Head of caudate nucleus (tissue), 42 donors: ENCODE results near the gene PMFBP1.

ENCODE experiments used
- DNase-seq, 42 donors: peaks; one replicate each; pipeline versions ENCODE4 v3.0.0 to v3.0.0-alpha.2; 2020 to 2021; ENCODE audit warnings: mixed read lengths in 7 of 42
- intact Hi-C: fragments of 100-400 bp; cut with DNase I; formaldehyde crosslinking; loops from one replicate; pipeline ENCODE4 v1.15.0; 2022

Gene PMFBP1

DNA sequence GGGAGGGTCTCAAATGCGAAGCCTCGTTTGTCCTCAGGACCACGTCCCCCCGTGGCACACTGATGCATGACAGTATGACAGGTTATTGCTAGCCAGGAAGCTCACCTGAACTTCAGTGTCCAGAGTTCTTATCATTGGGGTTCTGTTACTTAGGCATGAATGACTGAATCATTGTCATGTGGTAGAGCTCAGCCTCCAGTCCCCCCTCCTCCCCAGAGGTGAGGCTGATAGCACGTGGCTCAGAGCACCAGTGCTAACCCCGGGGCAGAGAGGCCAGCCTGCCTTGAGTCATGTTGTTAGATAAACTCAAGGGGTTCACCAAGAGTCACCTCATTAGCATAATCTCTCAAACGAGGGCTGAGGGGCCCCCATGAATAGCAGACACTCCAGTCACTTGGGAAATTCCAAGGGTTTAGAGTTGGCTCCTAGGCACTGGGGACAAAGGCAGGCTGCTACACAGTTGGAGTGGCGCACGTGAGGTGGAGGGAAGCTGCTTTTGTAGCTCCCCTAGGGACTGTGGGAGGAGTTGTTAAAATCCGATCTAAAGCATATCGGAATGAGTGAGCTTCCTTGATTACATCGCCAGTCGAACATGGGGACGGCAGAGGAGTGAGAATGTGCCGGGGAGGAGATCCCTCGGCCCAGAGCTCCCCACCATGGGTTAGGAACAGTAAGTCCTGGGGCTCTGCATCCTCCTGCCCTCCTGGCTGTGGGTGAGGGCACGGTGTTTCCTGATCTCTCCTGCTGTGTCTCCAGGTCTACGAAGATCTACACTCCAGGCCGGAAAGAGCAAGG, 60.1 kb downstream of the PMFBP1 start:
- intact Hi-C loops = no loop called here
- DNase-seq = peak in 1 of 42 donors; percentile 23

DNA sequence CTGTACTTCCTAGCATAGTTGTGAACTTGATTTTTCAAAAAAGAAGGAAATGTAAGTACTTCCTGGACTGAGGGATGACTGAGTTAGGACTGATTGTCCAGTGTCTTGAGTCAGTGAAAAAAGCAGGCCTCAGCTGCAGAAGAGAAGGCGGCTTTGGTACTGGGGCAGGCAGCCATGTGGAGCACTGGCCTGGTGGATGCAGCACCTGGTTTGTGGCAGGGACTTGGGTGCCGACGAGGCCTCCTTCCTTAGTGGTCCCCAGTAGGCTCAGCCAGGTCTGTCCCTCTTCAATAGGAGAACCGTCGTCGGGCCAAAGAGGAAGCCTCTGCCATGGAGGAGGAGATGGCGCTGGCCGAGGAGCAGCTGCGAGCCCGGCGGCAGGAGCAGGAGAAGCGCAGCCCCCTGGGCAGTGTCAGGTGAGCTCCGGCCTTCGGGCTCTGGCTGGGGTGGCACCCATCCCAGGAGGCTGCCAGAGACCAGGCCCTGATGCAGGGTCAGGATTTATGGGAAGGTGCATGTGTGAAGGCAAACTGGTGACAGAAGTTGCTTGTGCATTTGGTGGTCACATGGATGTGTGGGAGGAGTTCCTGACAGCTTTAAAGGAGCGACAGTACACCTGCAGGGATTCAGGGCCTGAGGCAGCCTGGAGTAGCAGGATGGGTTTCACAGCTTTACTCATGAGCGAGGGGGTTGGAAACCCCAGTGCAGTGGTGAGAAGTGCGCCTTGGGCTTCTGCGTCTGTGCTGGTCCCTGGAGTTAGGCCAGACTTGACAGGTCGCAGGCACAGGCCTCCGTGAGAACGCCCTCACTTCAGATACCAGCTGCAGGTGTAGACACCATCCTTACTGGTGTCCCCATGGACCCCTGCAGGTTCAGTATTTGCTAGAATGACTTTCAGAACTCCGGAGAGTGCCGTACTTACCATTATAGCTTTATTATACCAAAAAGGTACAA, 61.0 kb downstream of the PMFBP1 start:
- no peak for DNase-seq
- intact Hi-C loops = no loop called here

DNA sequence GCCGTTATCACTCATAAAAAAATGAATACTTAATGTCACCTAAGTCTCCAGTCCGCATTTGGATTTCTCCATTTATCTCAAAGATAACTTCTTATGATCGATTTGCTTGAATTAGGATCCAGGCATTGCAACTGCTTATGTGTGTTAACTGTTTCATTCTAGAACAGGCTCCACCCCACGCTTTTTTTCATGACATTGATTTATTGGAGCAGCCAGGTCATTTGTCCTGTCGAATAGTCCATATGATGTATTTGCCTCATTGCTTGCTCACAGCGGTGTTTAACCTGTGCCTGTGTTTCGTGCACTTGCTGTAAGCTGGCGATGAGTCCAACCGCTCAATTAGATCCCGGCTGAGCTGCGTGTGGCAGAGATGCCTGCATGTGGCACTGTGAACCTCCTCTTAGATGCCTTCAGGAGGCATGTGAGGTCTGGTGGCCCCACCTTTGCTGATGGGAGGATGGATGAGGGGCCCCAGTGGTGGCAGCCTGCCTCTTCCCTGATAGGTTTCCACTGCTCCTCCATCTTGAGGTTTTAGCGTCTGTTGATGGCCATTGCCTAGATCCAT, 61.9 kb downstream of the PMFBP1 start:
- intact Hi-C loops = no loop called here
- DNase-seq = no peak

DNA sequence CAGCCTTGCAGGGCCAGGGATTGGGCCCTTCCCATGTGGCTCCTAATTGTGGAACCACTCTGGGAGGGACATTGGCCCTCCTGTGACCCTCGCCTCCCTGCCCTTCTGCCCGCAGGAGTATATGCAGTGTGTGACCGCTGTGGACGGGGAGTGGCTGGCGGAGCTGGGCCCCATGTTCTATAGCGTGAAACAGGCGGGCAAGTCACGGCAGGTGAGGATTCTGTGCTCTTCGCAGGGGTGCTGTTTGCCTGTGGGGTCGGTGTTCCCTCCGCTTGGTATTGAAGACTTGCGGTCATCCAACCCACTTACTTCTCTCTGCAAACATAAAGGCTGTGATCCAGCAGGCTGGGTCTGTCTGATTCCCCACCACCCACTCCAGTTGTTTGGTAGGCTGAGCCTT, 62.7 kb downstream of the PMFBP1 start:
- intact Hi-C loops = no loop called here
- no peak for DNase-seq

DNA sequence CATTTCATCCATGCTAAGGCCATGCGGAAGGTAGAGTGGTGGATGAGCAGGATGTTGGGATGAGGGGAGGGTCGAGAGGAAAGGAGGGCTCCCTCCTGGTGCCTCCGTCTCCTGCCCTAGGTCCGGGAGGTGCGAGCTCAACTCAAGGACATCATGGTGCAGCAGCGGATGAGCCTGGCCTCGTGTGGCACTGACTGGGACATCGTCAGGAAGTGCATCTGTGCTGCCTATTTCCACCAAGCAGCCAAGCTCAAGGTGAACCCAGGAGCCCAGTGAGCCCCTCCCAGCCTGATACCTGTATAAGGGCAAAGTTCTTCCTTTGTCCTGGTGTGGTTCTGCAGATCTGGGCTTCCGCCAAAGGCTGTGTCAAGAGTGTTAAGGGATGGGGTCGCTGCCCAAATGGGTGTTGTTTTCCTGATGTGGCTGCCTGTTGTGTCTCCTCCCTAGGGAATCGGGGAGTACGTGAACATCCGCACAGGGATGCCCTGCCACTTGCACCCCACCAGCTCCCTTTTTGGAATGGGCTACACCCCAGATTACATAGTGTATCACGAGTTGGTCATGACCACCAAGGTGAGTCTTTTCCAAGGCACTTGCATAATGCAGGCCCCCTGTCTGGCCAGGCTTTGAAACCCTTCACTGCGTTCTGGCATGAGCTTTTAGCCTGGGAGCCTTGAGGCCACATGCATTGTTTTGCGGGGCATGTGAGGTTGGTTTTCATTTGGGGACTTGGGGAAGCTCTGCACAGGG, 63.4 kb downstream of the PMFBP1 start:
- intact Hi-C loops = no loop called here
- DNase-seq = no peak

DNA sequence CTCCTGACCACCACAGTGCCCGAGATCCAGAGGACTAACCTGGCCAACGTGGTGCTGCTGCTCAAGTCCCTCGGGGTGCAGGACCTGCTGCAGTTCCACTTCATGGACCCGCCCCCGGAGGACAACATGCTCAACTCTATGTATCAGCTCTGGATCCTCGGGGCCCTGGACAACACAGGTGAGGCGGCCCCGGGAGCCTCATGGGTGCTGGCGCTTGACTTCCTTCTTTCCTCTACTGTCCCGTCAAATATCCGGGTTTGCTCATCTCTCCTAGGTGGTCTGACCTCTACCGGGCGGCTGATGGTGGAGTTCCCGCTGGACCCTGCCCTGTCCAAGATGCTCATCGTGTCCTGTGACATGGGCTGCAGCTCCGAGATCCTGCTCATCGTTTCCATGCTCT, 64.6 kb downstream of the PMFBP1 start:
- intact Hi-C loops = no loop called here
- peak in 1 of 42 donors; percentile 15 for DNase-seq

DNA sequence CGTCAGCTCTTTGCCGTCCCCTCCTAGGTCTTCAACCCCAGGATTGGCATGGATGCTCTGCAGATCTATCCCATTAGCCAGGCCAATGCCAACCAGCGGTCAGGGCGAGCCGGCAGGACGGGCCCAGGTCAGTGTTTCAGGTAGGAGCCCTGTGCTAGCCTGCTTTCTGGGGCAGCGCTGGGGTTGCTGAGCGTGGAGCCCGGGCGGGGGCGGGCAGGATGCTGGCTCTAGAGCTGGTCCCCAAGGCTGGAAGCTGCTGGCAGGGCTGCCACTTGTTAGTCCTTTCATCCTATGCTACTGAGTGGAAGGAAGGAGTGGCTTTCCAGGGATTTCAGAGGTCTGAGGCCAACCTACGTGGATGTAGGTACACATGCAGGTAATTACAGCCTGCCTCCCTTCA, 66.0 kb downstream of the PMFBP1 start:
- DNase-seq = no peak
- intact Hi-C loops = no loop called here

DNA sequence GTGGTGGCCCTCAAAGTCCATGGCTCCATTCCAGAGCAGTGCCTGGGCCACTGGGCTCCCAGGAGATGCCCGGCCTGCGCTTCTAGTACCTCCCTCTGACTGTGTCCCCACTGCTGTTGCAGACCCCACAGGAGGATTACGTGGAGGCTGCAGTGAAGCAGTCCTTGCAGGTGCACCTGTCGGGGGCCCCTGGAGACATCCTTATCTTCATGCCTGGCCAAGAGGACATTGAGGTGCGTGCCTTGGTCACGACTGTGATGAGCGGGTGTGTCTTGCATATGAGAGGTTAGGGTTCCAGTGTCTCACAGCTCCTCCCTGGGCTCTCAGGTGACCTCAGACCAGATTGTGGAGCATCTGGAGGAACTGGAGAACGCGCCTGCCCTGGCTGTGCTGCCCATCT, 67.0 kb downstream of the PMFBP1 start:
- intact Hi-C loops = no loop called here
- DNase-seq = no peak

DNA sequence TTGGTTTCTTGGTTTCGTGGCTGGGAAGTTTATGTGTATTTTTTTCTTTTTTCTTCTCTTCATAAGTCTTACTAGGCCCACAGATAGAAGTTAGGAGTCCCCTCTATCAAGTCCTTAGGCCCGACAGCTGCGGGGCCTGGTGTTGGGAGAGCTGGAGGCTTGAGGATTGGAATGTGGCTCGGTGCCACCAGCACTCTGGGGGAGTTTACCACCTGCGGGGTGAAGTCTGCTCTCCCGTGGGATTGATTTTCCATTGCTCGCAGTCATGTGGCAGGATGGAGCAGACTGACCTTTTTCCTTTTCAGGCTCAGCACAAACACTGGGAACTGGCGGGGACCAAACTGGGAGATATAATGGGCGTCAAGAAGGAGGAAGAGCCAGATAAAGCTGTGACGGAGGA, 70.8 kb downstream of the PMFBP1 start:
- DNase-seq = no peak
- intact Hi-C loops = no loop called here

DNA sequence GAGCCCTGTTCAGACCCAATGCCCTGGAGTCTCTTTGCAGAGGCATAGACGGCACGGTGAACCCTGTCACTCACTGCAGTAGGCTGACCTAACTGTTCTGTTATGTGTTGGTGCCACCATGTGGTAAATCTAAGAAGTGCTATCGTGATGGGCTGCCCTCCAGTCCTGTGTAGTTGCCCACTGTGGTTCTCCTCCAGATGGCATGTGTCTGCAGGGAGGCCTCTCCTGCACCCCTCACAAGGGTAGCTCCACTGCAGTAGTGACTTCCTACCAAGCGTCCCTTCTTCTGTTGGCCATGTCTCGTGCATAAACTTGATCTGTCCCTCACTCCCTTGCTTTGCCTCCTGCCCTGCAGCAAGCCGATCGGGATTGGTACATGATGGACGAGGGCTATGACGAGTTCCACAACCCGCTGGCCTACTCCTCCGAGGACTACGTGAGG, 72.6 kb downstream of the PMFBP1 start:
- intact Hi-C loops = loop anchor here (10.0 kb wide), 1 partner anchor 215 kb away; the partner anchor contains the start of gene ZNF821
- DNase-seq = peak in 36 of 42 donors; percentile 10 to 82 (median 52)

DNA sequence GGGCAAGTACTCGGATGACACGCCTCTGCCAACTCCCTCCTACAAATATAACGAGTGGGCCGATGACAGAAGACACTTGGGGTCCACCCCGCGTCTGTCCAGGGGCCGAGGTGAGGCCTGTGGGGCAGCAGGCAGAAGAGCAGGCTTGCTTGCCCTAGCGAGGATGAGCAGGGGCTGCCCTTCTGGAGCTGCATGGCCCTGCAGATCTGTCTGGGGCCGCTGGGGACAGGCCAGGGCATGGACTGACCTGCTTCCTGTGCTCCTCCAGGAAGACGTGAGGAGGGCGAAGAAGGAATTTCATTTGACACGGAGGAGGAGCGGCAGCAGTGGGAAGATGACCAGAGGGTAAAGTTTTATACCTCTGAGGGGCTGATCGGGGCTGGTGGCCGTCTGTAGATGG, 73.0 kb downstream of the PMFBP1 start:
- intact Hi-C loops = loop anchor here (10.0 kb wide), 1 partner anchor 214 kb away; the partner anchor contains the start of gene ZNF821
- no peak for DNase-seq

DNA sequence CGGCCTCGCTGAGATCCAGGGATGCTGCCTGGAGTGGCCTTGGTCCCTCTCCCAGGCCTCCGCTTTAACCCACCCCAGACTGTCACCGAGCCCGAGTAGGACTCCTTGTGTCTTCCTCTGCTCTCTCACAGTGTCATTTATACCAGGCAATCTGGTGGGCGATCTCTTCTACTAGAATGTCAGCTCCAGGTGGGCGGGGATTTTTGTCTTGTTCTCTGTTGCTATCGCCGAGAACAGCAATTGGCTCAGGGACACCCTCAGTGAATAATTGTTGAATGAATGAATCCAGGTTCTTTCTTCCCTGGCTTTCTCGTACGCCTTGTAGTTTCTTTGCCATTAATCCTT, 77.7 kb downstream of the PMFBP1 start:
- peak in 40 of 42 donors; percentile 12 to 91 (median 62) for DNase-seq
- intact Hi-C loops = loop anchor here (10.0 kb wide), 1 partner anchor 209 kb away; the partner anchor contains the start of gene ZNF821

DNA sequence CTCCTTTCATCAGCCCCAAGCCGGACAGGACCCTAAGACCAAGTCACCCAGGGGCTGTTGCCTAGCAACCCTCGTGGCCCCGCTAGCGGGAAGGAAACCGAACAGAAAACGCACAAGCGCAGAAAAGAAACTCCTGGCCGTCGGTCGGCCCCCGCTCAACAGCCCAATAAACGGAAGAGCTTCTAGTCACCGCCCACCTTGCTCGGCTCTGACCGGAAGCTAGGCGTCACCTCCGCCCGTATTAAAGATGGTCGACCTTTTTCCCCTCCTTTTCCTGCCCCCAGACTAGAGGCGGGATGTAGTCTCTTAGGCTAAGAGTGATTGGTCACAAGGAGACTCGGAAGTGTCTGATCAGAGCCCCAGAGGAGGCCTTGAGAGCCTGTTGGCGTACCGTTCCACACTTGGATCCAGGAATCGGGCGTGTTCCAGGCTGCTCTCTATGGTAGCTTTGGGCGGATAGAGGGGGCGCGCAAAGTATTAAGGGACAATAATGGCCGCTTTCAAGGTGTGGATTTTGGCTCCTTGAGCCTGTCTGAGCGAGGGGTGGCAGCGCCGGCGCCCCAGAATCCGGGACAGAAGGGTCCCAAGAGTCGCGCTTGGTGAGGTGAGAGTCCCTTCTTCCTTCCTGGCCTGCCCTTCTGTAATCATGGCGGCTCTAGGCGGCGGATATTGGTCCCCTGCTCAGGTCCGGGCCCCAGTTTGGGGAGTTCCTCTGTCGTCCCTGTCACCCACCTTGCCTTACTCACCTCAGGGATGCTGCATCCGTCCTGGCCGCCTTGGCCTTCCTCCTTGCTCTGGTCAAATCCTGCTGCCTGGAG, 78.3 kb downstream of the PMFBP1 start, which contains the start of the genes DHX38 and TXNL4B:
DHX38 (plus strand) TSS at position 400 of the 818 bp plus-strand sequence. CDS start 2,311 bp downstream, outside the sequence.
TXNL4B (minus strand) TSS at position 173 of the 818 bp plus-strand sequence. CDS start 2,871 bp downstream, outside the sequence.
- DNase-seq = peak; percentile 88 to 100 (median 96)
- intact Hi-C loops = loop anchor here (2.0 to 10.0 kb wide), 2 partner anchors 85 to 209 kb away; partner anchors contain the start of genes DHODH and ZNF821

DNA sequence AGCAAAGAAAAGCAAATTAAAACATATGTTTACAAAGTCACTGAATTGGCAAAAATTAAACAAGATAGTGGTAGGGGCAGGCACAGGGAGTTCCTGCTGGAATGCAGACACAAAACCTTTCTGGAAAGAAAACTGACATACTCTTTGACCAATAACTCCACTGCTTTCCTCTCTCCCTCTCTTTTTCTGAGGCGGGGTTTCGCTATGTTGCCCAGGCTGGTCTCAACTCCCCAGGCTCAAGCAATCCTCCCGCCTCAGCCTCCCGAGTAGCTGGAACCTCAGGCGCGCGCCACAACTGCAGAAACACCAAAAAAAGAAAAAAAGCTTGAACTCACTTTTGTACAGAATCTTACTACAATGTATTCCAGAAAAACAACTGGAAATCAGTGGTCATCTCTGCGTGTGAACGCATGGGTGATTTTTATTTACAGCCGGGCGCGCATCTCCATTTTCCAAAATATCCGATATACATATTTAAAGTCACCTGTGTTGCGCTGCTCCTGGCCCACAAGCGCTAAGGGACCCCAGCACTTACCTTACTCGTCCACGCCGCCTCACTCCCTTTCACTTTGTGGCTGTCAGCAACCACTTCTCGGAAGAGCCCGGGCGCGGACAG, 79.0 kb downstream of the PMFBP1 start:
- intact Hi-C loops = loop anchor here (2.0 to 10.0 kb wide), 2 partner anchors 84 to 208 kb away; partner anchors contain the start of genes DHODH and ZNF821
- peak in 2 of 42 donors; percentile 20 to 24 for DNase-seq

DNA sequence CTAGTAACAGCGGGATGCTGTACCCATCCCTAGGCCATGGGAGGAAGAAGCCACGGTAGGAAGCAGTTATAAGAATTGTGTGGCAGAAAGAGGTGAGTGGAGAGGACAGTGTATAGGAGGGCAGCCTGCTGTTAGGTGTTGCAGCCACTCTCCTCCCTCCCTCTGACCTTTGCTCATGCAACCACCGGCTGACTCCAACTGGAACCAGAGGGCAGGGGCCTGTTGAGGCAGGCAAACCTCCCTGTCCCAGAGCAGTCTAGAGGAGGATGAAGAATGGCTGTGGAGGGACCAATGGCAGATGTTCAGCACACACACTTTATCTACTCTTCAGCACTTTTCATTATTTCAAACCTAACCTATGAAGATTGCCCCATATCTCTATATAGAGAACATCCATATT, 80.7 kb downstream of the PMFBP1 start:
- intact Hi-C loops = loop anchor here (10.0 kb wide), 1 partner anchor 206 kb away; the partner anchor contains the start of gene ZNF821

DNA sequence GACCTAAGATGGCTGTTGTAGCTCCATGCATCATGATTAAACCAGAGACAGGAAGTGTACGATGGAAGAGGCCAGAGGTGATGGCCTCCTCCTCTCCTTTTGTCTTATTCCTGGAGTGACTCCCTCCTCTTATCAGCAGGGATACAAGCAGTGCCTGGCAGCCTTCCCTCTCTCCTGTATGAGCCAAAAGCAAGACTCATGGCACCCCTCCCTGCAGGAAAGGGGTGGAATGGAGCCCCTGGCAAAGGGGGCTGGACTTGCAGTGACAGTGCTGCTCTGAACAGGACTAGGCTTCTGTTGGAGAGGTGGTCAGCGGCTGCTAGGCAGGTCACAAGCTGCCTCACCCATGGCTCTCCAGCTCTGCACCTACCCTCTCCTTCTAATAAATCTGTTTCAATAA, 87.0 kb downstream of the PMFBP1 start:
- DNase-seq = no peak
- intact Hi-C loops = no loop called here

More for the DNA sequence above, 80.7 kb downstream of the PMFBP1 start:
- DNase-seq = no peak

DNA sequence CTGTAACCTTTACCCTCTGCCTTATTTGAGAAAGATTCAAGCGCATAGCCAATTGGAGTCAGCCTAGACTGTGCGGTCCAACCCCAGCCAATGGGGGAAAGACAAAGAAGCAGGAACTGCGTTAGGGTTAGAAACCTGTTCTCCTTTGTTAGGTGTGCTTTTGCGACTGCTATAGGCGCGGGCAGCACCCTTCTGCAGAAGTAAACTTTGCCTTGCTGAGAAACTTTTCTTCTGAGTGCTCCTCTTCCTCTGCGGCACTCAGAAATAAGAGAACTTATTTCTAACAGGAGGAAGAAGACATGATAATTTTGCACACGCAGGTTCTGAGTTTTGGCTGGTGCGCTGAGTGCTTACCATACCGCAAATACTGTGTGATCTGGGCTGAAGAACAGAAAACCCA, 87.5 kb downstream of the PMFBP1 start:
- no peak for DNase-seq
- intact Hi-C loops = no loop called here
